SJCRH30 (cell line): Measurements from ENCODE around the gene TSHZ2. TPM values are rescaled to one million over a fixed set of nuclear protein-coding genes. Genes with fewer than 3 reads are reported as not detected.

Experiments used
- DNase-seq, 2 experiments: peaks; one replicate each; pipeline ENCODE4 v3.0.0-alpha.2; 2015 to 2020
- H3K27ac ChIP-seq: fragments of 250-450 bp; sonication (Bioruptor Pico); 2 replicates; pipeline ENCODE4 v1.5.1; 2020; ENCODE audit warnings: mild to moderate bottlenecking, moderate library complexity
- H3K27me3 ChIP-seq: fragments of 250-450 bp; sonication (Bioruptor Pico); 2 replicates; pipeline ENCODE4 v1.5.1; 2020; ENCODE audit warnings: mild to moderate bottlenecking, moderate library complexity
- H3K36me3 ChIP-seq: fragments of 250-450 bp; sonication (Bioruptor Pico); 2 replicates; pipeline ENCODE4 v1.5.1; 2020; ENCODE audit warnings: mild to moderate bottlenecking, moderate library complexity
- H3K4me1 ChIP-seq: fragments of 250-450 bp; sonication (Bioruptor Pico); 2 replicates; pipeline ENCODE4 v1.5.1; 2020; ENCODE audit warnings: mild to moderate bottlenecking, moderate library complexity
- H3K4me3 ChIP-seq: fragments of 250-450 bp; sonication (Bioruptor Pico); 2 replicates; pipeline ENCODE4 v1.5.1; 2020; ENCODE audit warnings: mild to moderate bottlenecking, moderate library complexity
- H3K9me3 ChIP-seq: fragments of 250-450 bp; sonication (Bioruptor Pico); replicated peaks from 2 replicates; pipeline ENCODE4 v1.5.1; 2020; ENCODE audit warnings: mild to moderate bottlenecking, moderate library complexity
- total RNA-seq: library from RNA; depleted of rRNA; stranded (reverse); fragments of >200 nt; shearing (Covaris generic); gene quantifications from 2 replicates; pipeline ENCODE4 v1.2.3, GENCODE V29; 2014

Gene TSHZ2
- total RNA-seq, 1 experiment from 2014 or later, result not detected

GRCh38 chr20:53382263-53382844 lies 410.2 kb downstream of the TSHZ2 start:
- no peak for DNase-seq
- Histone ChIP-seq H3K9me3 (no peaks in the 10 kb centered on the region), H3K4me1 (no peaks in the 10 kb centered on the region), H3K4me3 (no peak overlapping the region), H3K27me3 (peaks cover 30% of the 10 kb centered on the region), H3K36me3 (no peaks in the 10 kb centered on the region), H3K27ac (no peak overlapping the region)

- DNase-seq, result no peak
- H3K4me3 ChIP-seq, result no peak overlapping the region
- no peaks in the 10 kb centered on the region for H3K4me1 ChIP-seq
- H3K27ac ChIP-seq, result no peak overlapping the region
- H3K27me3 ChIP-seq, result peaks cover 39% of the 10 kb centered on the region
- H3K36me3 ChIP-seq, result no peaks in the 10 kb centered on the region
- no peaks in the 10 kb centered on the region for H3K9me3 ChIP-seq
Observed at GRCh38 chr20:53383916-53384315, 411.8 kb downstream of the TSHZ2 start.

GRCh38 chr20:53384392-53384791 lies 412.2 kb downstream of the TSHZ2 start:
- DNase-seq, result no peak
- Histone ChIP-seq H3K9me3 (no peaks in the 10 kb centered on the region), H3K36me3 (no peaks in the 10 kb centered on the region), H3K27me3 (peaks cover 39% of the 10 kb centered on the region), H3K27ac (no peak overlapping the region), H3K4me3 (no peak overlapping the region), H3K4me1 (no peaks in the 10 kb centered on the region)

GRCh38 chr20:53385941-53386767 lies 414.0 kb downstream of the TSHZ2 start:
- no peak overlapping the region for H3K27ac ChIP-seq

GRCh38 chr20:53387983-53388675 lies 416.0 kb downstream of the TSHZ2 start:
- no peaks in the 10 kb centered on the region for H3K36me3 ChIP-seq
- H3K27me3 ChIP-seq, result peaks cover 26% of the 10 kb centered on the region
- H3K4me3 ChIP-seq, result no peak overlapping the region
- H3K4me1 ChIP-seq, result no peaks in the 10 kb centered on the region
- DNase-seq, result no peak
- no peak overlapping the region for H3K27ac ChIP-seq
- peaks cover 3% of the 10 kb centered on the region; the same call in 1 of the 2 replicates for H3K9me3 ChIP-seq

More at GRCh38 chr20:53385941-53386767, 414.0 kb downstream of the TSHZ2 start:
- H3K4me1 ChIP-seq, result no peaks in the 10 kb centered on the region
- H3K27me3 ChIP-seq, result peaks cover 39% of the 10 kb centered on the region
- no peaks in the 10 kb centered on the region for H3K36me3 ChIP-seq
- DNase-seq, result no peak
- H3K9me3 ChIP-seq, result peaks cover 3% of the 10 kb centered on the region; the same call in 1 of the 2 replicates
- H3K4me3 ChIP-seq, result no peak overlapping the region

- H3K27me3 ChIP-seq, result peaks cover 20% of the 10 kb centered on the region; the same call in 1 of the 2 replicates
- no peak for DNase-seq
- H3K4me3 ChIP-seq, result no peak overlapping the region
- H3K9me3 ChIP-seq, result peaks cover 3% of the 10 kb centered on the region; the same call in 1 of the 2 replicates
- no peaks in the 10 kb centered on the region for H3K4me1 ChIP-seq
- no peaks in the 10 kb centered on the region for H3K36me3 ChIP-seq
- no peak overlapping the region for H3K27ac ChIP-seq
Observed at GRCh38 chr20:53389516-53390300, 417.6 kb downstream of the TSHZ2 start.

GRCh38 chr20:53390770-53391169 lies 418.6 kb downstream of the TSHZ2 start:
- peaks cover 3% of the 10 kb centered on the region; the same call in 1 of the 2 replicates for H3K9me3 ChIP-seq
- DNase-seq, result no peak
- H3K27ac ChIP-seq, result no peak overlapping the region
- no peaks in the 10 kb centered on the region for H3K4me1 ChIP-seq
- no peaks in the 10 kb centered on the region for H3K36me3 ChIP-seq
- no peak overlapping the region for H3K4me3 ChIP-seq
- peaks cover 18% of the 10 kb centered on the region; the same call in 1 of the 2 replicates for H3K27me3 ChIP-seq

GRCh38 chr20:53394433-53394832 lies 422.3 kb downstream of the TSHZ2 start:
- Histone ChIP-seq H3K27me3 (0 out of 2 replicates have a peak, but pooled peaks cover 6% of the 10 kb centered on the region), H3K9me3 (peaks cover 3% of the 10 kb centered on the region; the same call in 1 of the 2 replicates), H3K36me3 (no peaks in the 10 kb centered on the region), H3K4me1 (no peaks in the 10 kb centered on the region), H3K27ac (no peak overlapping the region), H3K4me3 (no peak overlapping the region)
- DNase-seq, result no peak

GRCh38 chr20:53395188-53395923 lies 423.2 kb downstream of the TSHZ2 start:
- H3K4me1 ChIP-seq, result no peaks in the 10 kb centered on the region
- no peak overlapping the region for H3K4me3 ChIP-seq
- DNase-seq, result no peak
- no peaks in the 10 kb centered on the region for H3K36me3 ChIP-seq
- 0 out of 2 replicates have a peak, but pooled peaks cover 6% of the 10 kb centered on the region for H3K27me3 ChIP-seq
- peaks cover 3% of the 10 kb centered on the region; the same call in 1 of the 2 replicates for H3K9me3 ChIP-seq
- H3K27ac ChIP-seq, result no peak overlapping the region

- Histone ChIP-seq H3K27me3 (0 out of 2 replicates have a peak, but pooled peaks cover 3% of the 10 kb centered on the region), H3K4me3 (no peak overlapping the region), H3K9me3 (no peaks in the 10 kb centered on the region), H3K27ac (no peak overlapping the region), H3K4me1 (no peaks in the 10 kb centered on the region), H3K36me3 (no peaks in the 10 kb centered on the region)
- no peak for DNase-seq
Observed at GRCh38 chr20:53399083-53399482, 426.9 kb downstream of the TSHZ2 start.

- H3K36me3 ChIP-seq, result no peaks in the 10 kb centered on the region
- no peak overlapping the region for H3K27ac ChIP-seq
- H3K4me3 ChIP-seq, result no peak overlapping the region
- no peak for DNase-seq
- H3K27me3 ChIP-seq, result 0 out of 2 replicates have a peak, but pooled peaks cover 5% of the 10 kb centered on the region
- no peaks in the 10 kb centered on the region for H3K4me1 ChIP-seq
- H3K9me3 ChIP-seq, result no peaks in the 10 kb centered on the region
Observed at GRCh38 chr20:53399592-53400335, 427.6 kb downstream of the TSHZ2 start.

- Histone ChIP-seq H3K36me3 (no peaks in the 10 kb centered on the region), H3K27me3 (0 out of 2 replicates have a peak, but pooled peaks cover 2% of the 10 kb centered on the region), H3K9me3 (no peaks in the 10 kb centered on the region), H3K4me1 (no peaks in the 10 kb centered on the region), H3K4me3 (no peak overlapping the region), H3K27ac (no peak overlapping the region)
- DNase-seq, result no peak
Observed at GRCh38 chr20:53402233-53403005, 430.3 kb downstream of the TSHZ2 start.
